GM12801 (cell line): ENCODE results near the gene MRPL45.

Source experiments
- TF ChIP-seq, protein P1 (sequence below): IDR thresholded peaks from one replicate; pipeline ENCODE4 v1.5.1; 2011; ENCODE audit warnings: control low read depth; ENCODE audit not compliant: insufficient read length; ENCODE audit errors: extremely low read depth

The MRPL45 gene

DNA sequence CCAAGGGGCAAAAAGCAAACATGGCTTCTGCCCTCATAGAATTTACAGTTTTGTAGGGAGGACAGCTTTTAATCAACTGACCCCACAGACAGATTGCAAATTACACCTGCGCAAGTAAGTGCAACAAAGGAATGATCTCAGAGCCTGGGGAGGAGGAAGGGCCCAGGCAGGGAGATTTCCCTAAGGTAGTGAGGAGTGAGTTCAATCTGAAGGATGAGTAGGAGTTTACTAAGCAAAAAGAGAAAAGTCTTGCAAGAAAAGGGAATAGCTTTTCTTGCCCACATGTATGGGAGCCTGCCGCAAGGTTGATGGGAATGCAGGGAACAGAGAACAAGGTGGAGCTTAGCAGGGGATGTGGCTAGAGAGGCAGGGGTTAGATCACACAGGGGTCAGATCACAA, 53.1 kb downstream of the MRPL45 start:
- TF ChIP-seq, protein P1, sequence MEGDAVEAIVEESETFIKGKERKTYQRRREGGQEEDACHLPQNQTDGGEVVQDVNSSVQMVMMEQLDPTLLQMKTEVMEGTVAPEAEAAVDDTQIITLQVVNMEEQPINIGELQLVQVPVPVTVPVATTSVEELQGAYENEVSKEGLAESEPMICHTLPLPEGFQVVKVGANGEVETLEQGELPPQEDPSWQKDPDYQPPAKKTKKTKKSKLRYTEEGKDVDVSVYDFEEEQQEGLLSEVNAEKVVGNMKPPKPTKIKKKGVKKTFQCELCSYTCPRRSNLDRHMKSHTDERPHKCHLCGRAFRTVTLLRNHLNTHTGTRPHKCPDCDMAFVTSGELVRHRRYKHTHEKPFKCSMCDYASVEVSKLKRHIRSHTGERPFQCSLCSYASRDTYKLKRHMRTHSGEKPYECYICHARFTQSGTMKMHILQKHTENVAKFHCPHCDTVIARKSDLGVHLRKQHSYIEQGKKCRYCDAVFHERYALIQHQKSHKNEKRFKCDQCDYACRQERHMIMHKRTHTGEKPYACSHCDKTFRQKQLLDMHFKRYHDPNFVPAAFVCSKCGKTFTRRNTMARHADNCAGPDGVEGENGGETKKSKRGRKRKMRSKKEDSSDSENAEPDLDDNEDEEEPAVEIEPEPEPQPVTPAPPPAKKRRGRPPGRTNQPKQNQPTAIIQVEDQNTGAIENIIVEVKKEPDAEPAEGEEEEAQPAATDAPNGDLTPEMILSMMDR: no peak

DNA sequence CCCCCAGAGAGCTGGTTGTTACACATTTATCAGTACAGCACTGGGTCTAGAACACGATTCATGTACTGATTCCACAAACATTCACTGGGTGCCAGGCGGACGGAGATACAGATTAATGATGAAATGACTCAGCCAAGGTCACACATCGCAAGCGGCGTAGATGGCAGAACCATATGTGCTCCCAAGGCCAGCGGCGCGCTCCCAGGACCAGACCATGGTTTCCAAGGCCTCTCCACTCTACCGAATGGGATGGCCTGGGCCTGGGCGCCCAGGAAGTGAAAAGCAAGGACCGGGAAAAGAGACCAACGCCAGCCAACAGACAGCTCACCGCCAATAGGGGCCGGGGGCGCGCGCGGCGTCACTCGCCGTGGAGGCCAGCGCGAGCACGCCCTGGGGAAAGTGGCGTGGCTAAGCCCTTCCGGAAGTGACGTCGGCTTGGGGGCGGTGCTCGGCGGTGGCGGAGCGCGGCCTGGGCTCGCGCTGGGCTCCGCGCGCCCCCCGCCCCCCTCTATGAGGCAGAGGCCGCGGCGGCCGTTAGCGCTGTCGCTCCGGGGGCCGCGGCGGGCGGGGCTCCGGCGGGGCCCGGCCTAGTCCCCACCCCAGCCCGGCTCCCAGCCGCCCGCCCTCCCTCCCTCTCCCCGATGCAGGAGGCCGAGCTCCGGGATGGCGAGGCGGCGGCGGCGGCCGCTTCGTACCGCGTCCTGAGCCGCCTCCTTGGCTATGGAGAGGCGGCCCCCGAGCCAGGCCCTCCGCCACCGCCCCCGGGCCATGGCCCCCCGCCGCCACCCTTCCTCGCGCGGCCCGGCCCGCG, 54.6 kb downstream of the MRPL45 start, which contains the start of gene SOCS7:
SOCS7 (plus strand) TSS at position 433 of the 811 bp plus-strand sequence; CDS start at position 642, 209 bp downstream.
- TF ChIP-seq, protein P1: no peak

DNA sequence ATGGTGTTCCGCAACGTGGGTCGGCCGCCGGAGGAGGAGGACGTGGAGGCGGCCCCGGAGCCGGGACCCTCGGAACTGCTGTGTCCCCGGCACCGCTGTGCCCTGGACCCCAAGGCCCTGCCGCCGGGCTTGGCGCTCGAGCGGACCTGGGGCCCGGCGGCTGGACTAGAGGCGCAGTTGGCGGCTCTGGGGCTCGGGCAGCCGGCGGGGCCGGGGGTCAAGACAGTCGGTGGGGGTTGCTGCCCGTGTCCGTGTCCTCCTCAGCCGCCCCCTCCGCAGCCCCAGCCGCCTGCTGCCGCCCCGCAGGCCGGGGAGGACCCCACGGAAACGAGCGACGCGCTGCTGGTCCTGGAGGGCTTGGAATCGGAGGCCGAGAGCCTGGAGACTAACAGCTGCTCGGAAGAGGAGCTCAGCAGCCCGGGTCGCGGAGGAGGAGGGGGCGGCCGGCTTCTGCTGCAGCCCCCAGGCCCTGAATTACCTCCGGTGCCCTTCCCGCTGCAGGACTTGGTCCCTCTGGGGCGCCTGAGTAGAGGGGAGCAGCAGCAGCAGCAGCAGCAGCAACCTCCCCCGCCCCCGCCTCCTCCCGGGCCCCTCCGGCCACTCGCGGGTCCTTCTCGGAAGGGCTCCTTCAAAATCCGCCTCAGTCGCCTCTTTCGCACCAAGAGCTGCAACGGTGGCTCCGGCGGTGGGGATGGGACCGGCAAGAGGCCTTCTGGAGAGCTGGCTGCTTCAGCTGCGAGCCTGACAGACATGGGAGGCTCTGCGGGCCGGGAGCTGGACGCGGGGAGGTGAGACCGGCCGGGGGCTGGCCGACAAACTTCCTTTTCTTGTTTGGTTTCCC, 55.5 kb downstream of the MRPL45 start:
- TF ChIP-seq, protein P1: no peak

DNA sequence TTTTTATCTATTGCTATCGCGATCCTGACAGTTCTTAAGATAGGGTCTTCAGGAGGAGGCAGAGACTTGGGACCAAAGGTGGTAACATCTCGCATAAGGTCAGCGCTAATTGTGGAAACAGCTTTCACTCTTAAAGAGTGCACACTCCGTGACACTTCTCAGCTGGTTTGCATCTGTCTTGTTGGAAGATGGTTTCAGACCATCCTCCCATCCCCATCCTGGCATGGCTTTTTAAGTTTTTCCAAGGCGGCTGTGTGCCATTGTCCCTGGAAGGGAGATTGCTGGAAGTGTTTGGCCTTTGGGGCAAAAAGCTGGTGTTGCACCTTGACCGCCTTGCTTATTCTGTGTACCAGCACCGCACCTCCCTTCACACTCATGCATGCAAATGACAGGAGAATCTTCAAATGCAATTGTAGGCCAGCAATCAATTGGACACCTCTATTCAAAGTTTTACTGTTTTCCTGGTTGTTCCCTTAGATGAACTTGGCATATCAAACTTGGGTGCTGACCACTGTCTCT, 56.2 kb downstream of the MRPL45 start:
- TF ChIP-seq, protein P1: no peak

DNA sequence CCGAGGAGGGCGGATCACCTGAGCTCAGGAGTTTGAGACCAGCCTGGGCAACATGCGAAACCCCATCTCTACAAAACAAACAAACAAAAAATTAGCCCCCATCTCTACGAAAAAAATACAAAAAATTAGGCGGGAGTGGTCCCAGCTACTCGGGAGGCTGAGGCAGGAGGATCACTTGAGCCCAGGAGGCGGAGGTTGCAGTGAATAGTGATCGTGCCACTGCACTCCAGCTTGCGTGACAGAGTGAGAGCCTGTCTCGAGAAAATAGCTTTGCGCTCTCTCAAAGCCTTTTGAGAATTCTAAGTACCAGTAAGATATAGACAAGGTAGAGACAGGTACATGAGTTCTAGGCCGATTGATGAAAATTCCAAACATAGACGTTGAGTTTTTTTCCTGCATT, 56.7 kb downstream of the MRPL45 start:
- TF ChIP-seq, protein P1: no peak

DNA sequence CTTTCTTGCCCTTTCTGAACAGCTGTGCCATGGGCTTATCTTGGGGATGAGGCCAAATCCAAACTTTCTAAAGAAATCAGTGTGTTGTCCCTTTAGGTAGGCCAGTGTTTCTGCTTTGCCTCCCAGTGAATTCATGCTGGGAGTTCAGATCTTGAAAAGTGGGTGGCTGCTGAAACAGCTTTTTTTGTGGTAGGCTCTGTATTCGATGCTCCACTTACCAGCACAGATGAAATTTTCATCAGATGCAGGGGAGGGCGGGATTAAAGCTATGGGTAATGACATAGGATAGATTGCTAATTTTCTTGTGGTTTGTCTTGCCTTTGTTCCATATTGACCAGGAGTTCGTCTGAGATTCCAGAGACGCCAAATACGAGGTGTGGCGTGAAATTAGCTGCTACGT, 57.5 kb downstream of the MRPL45 start:
- TF ChIP-seq, protein P1: no peak

DNA sequence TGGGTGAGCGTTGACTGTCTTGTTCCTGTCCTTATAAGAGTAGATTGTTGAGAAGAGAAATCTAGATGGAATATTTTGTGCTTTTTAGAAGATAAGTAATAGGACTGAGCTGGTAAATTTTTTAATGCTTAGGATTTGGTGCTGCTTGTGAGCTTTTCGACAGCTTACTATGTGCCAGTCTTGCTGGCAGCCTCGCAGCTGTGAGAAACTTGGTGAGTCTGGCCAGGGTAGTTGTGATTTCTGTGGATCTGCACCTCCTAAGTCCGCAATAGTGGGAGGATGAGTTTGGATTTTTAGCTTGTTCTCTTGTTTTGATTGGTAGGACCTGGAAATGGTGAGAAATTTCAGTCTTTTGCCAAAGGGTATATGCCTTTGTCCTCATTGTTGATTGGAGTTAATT, 58.3 kb downstream of the MRPL45 start:
- TF ChIP-seq, protein P1: no peak
